Right lobe of liver (tissue), 6 donors: ENCODE results near the gene TUNAR. TPM values are rescaled to one million over a fixed set of nuclear protein-coding genes. Genes with fewer than 3 reads are reported as not detected.

Source experiments
- ATAC-seq, 4 donors: fragments of 200-7000 bp; cut with Tn5 transposase; one replicate each; pipeline ENCODE4 v1.9.1; 2020; ENCODE audit warnings: mild to moderate bottlenecking in 4 of 4, moderate library complexity in 4 of 4
- DNase-seq, 3 donors: peaks; one replicate each; pipeline ENCODE4 v3.0.0-alpha.2; 2020
- H3K27ac ChIP-seq, 3 donors: fragments of 200-600 bp; one replicate each; pipeline ENCODE4 v1.8.0; 2022
- H3K27me3 ChIP-seq, 2 donors: fragments of 200-600 bp; one replicate each; pipeline ENCODE4 v1.8.0; 2022
- H3K36me3 ChIP-seq, 4 donors: fragments of 200-600 bp; sonication (generic) in 1 of 4; one replicate each; pipeline versions ENCODE4 v1.5.1 to v1.8.0; 2017 to 2022; ENCODE audit warnings: control low read depth in 1 of 4
- H3K4me1 ChIP-seq, 4 donors: fragments of 200-600 bp; sonication (generic) in 1 of 4; one replicate each; pipeline versions ENCODE4 v1.5.1 to v1.8.0; 2017 to 2022; ENCODE audit warnings: control low read depth in 1 of 4
- H3K4me3 ChIP-seq, 3 donors: fragments of 200-600 bp; one replicate each; pipeline ENCODE4 v1.8.0; 2022
- H3K9me3 ChIP-seq, 4 donors: fragments of 200-600 bp; sonication (generic) in 1 of 4; one replicate each; pipeline versions ENCODE4 v1.5.1 to v1.8.0; 2017 to 2022; ENCODE audit warnings: control low read depth in 1 of 4
- CTCF ChIP-seq, 4 donors: fragments of 200-600 bp in 3 of 4; fragments of 450-650 bp in 1 of 4; IDR thresholded peaks; one replicate each; pipeline versions ENCODE4 v1.5.1 to v1.8.0; 2016 to 2022; ENCODE audit warnings: antibody characterized with exemption in 4 of 4, mild to moderate bottlenecking in 2 of 4
- POLR2A ChIP-seq: fragments of 450-650 bp; IDR thresholded peaks from one replicate; pipeline ENCODE4 v1.6.1; 2017; ENCODE audit warnings: antibody characterized with exemption, mild to moderate bottlenecking
- WGBS: methylation state at CpG from one replicate; pipeline ENCODE4 v1.1.6; 2018; ENCODE audit warnings: low coverage, low lambda C conversion rate; ENCODE audit not compliant: insufficient coverage; ENCODE audit errors: missing lambda C conversion rate; 5-methylcytosine and 5-hydroxymethylcytosine counted together
- intact Hi-C, 2 donors: fragments of 100-400 bp; cut with DNase I; formaldehyde crosslinking; loops; one replicate each; pipeline versions ENCODE4 v1.11.2 to v1.14.1; 2022
- total RNA-seq, 6 experiments: library from RNA; depleted of rRNA in 2 of 6; stranded (reverse); fragments of >200 nt in 2 of 6; fragmentation: NEBNext Ultra II Directional in 3 of 6; extraction: Animal tissue kit (Norgen Biotek cat#: 25700) in 3 of 6; gene quantifications; one replicate each; pipeline versions ENCODE4 v1.1.0 to v1.2.4, GENCODE V29; 2016 to 2023
- donor health status: DM: no; HTN: yes; CAD: no.
- donor health status: DM: no; HTN: no; CAD: no.
- donor health status: DM: no; HTN: no; CAD: no.
- donor health status: DM: no; HTN: yes; CAD: no.
- donor health status: DM: no; HTN: yes; CAD: no.

TUNAR gene
- total RNA-seq, 6 experiments from 2014 or later = not detected

GRCh38 chr14:95935228-95935822 lies 58.7 kb downstream of the TUNAR start:
- 10% methylated on average over 2 of the region's 2 CpGs for WGBS
- no peak overlapping the region for H3K4me3 ChIP-seq
- H3K9me3 ChIP-seq = no peaks in the 10 kb centered on the region
- DNase-seq (no peak), ATAC-seq (no peak)
- H3K27me3 ChIP-seq = no peaks in the 10 kb centered on the region
- no peaks in the 10 kb centered on the region for H3K36me3 ChIP-seq
- intact Hi-C loops = no loop called here
- H3K4me1 ChIP-seq = no peaks in the 10 kb centered on the region
- H3K27ac ChIP-seq = no peak overlapping the region
- TF ChIP-seq POLR2A = no peak
- TF ChIP-seq CTCF (IDR thresholded peaks at IDR 0.05) = no peak

GRCh38 chr14:95936041-95936440 lies 59.4 kb downstream of the TUNAR start:
- ATAC-seq (no peak), DNase-seq (no peak)
- TF ChIP-seq POLR2A (no peak), CTCF (IDR thresholded peaks at IDR 0.05) (no peak)
- Histone ChIP-seq H3K36me3 (no peaks in the 10 kb centered on the region), H3K27me3 (no peaks in the 10 kb centered on the region), H3K9me3 (no peaks in the 10 kb centered on the region), H3K4me3 (no peak overlapping the region), H3K27ac (no peak overlapping the region), H3K4me1 (no peaks in the 10 kb centered on the region)
- WGBS = 53% methylated on average over 2 of the region's 2 CpGs
- intact Hi-C loops = no loop called here

GRCh38 chr14:95939335-95939734 lies 62.7 kb downstream of the TUNAR start:
- H3K27ac ChIP-seq = no peak overlapping the region
- DNase-seq (no peak), ATAC-seq (no peak)
- WGBS = 22% methylated on average over 3 of the region's 4 CpGs
- H3K9me3 ChIP-seq = no peaks in the 10 kb centered on the region
- H3K4me1 ChIP-seq = no peaks in the 10 kb centered on the region
- no peaks in the 10 kb centered on the region for H3K36me3 ChIP-seq
- TF ChIP-seq CTCF (IDR thresholded peaks at IDR 0.05) (no peak), POLR2A (no peak)
- intact Hi-C loops = no loop called here
- H3K4me3 ChIP-seq = no peak overlapping the region
- no peaks in the 10 kb centered on the region for H3K27me3 ChIP-seq

- intact Hi-C loops = no loop called here
- no peaks in the 10 kb centered on the region for H3K4me1 ChIP-seq
- ATAC-seq (no peak), DNase-seq (no peak)
- 18% methylated on average over 2 of the region's 2 CpGs for WGBS
- H3K36me3 ChIP-seq = no peaks in the 10 kb centered on the region
- H3K27me3 ChIP-seq = no peaks in the 10 kb centered on the region
- H3K9me3 ChIP-seq = no peaks in the 10 kb centered on the region
- H3K4me3 ChIP-seq = no peak overlapping the region
- no peak for TF ChIP-seq CTCF (IDR thresholded peaks at IDR 0.05)
- no peak for TF ChIP-seq POLR2A
- H3K27ac ChIP-seq = no peak overlapping the region
These were observed 65.3 kb downstream of the TUNAR start for GRCh38 chr14:95941897-95942296.

- TF ChIP-seq POLR2A (no peak), CTCF (IDR thresholded peaks at IDR 0.05) (no peak)
- Histone ChIP-seq H3K27ac (no peak overlapping the region), H3K4me3 (no peak overlapping the region), H3K9me3 (no peaks in the 10 kb centered on the region), H3K4me1 (no peaks in the 10 kb centered on the region), H3K27me3 (no peaks in the 10 kb centered on the region), H3K36me3 (no peaks in the 10 kb centered on the region)
- no peak for ATAC-seq
- DNase-seq = no peak
- 17% methylated on average over 4 of the region's 4 CpGs for WGBS
- intact Hi-C loops = no loop called here
These were observed 67.1 kb downstream of the TUNAR start for GRCh38 chr14:95943699-95944098.
